SK-MEL-5 (cell line): Measurements from ENCODE around the gene FBXL17. TPM values are rescaled to one million over a fixed set of nuclear protein-coding genes. Genes with fewer than 3 reads are reported as not detected.

ENCODE experiments used
- DNase-seq: peaks from one replicate; pipeline ENCODE4 v3.0.0-alpha.2; 2016; ENCODE audit warnings: low read depth, low spot score
- in situ Hi-C: cut with HindIII; loops from 2 replicates; pipeline ENCODE4 v1.10.0; 2016; ENCODE audit warnings: low sequenced_read_pairs, high pct_unique_total_duplicates, low pct_unique_long_range_greater_than_20kb
- total RNA-seq: library from RNA; depleted of rRNA; stranded (reverse); fragments of >200 nt; shearing (Covaris generic); gene quantifications from 2 replicates; pipeline ENCODE4 v1.2.3, GENCODE V29; 2014

FBXL17 gene
- total RNA-seq, 1 experiment from 2014 or later = 10.0 TPM

DNA sequence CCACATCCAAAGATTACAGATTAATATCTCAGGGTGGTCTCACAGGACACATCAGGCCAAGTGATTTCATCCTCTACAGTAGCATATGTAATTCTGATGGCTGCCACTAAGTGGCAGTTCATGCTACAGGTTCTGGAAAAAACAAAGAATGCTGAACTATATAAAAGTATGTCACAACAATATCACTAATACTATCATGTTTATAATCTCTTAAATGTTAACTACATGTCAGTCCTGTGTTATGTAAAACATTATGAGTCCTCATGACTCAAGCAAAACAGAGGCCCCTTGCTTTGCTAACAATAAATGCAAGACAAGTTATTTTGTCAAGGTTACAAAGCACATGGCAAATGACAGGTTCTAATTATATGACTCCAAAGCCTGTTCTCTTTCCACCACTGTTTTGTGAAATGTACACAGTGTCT is 233.2 kb downstream of the FBXL17 start:
- in situ Hi-C loops = no loop called here
- peak; percentile 48 for DNase-seq

GRCh38 chr5:108146222-108146621 is 235.7 kb downstream of the FBXL17 start:
- DNase-seq = no peak
- in situ Hi-C loops = no loop called here

DNA sequence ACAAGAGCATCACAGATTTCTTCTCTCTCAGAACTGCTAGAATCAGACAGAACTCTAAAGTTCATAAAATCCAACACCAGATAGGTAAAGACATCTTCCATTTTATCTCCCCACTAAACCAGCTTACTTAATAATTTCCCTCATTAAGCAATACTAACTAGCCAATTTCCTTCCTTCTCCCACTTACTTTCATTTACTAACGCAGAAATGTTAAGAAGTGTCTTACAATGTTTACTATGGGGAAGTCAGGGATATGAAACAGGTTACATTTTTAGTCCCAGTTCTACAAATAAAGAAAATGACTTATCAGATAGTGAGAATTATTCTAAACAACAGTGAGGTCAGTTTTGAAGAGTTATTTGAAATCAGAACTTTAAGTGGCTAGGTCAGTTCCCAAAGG is 236.5 kb downstream of the FBXL17 start:
- no peak for DNase-seq
- in situ Hi-C loops = no loop called here

GRCh38 chr5:108144332-108144731 is 237.6 kb downstream of the FBXL17 start:
- in situ Hi-C loops = no loop called here

DNA sequence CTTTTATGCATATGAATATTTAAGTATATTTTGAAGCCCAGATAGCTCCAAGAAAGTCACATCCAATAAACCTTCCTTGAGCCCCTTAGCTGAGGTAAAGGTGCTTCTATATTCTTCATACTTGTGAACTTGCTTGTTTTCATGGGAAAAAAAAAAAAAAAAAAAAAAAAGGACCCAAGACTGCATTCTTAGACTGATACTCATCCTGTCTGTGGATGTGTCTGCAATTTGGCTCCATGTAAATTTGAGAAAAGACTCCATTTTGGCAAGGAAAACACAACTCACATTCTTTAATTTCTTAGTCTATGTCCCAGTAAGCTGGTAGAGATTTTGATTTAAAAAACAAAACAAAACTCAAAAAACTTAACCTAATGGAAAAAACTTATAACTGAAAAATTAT is 238.3 kb downstream of the FBXL17 start:
- no peak for DNase-seq

More at GRCh38 chr5:108144332-108144731, 237.6 kb downstream of the FBXL17 start:
- DNase-seq = no peak

GRCh38 chr5:108141676-108142075 is 240.2 kb downstream of the FBXL17 start:
- DNase-seq = no peak
- in situ Hi-C loops = no loop called here

More for the DNA sequence above, 238.3 kb downstream of the FBXL17 start:
- in situ Hi-C loops = no loop called here

DNA sequence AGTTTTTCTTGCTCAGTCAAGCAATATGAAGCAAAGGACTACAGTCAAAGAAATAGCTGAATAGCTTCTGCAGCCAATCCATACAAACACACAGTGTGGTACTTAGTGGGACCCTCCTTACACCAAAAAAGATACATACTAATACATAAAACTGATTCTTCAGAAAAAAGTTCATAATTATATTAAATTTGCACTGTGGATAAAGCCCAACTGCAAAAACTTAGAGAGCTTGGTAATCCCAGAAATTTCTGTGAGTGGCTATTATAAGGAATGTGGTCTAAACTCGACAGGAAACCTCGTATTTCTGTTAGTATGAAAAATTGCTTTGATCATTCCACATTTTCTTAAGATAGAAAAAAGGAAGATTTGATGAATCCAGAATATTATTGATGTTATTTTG is 245.4 kb downstream of the FBXL17 start:
- in situ Hi-C loops = no loop called here
- no peak for DNase-seq

DNA sequence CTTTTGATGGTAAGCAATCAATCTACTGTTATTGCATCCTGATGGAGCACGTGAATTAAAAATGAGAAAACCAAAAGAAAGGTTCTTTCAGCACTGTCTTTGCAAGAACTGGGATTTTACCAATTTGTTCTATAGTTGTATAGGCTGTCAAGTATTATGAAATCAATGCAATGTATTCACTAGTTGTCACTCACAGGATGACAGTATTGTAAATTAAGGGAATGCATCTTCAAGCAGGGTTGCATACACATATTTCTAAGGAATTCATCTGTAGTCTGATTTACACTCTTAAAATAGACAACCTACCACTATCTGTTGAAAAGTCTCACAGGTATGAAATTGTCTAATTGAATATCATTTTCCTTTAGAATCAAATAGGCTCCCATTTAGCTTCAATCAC is 252.8 kb downstream of the FBXL17 start:
- in situ Hi-C loops = no loop called here
- DNase-seq = no peak

- no peak for DNase-seq
- in situ Hi-C loops = no loop called here
These were observed 256.0 kb downstream of the FBXL17 start for GRCh38 chr5:108125771-108126511.

DNA sequence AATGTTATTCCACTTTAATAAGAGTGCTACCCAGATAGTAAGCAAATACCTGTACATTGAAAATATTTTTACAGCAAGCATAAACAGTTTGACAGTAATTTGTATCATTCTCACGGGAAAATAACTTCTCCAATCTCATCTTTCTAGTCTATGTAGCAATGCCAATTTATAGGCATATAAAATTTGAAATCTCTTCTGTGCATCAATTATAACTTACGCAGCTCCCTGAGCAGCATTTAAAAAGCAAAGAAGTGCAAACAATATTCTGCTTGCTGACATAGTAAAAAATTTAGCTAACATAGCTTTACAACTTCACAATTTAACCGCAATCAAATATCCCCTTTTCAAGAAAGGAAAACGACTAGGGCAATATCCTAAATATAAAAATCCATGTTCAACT is 257.3 kb downstream of the FBXL17 start:
- no peak for DNase-seq
- in situ Hi-C loops = no loop called here

- DNase-seq = no peak
- in situ Hi-C loops = no loop called here
These were observed 259.2 kb downstream of the FBXL17 start for GRCh38 chr5:108122702-108123101.

GRCh38 chr5:108118813-108119514 is 262.9 kb downstream of the FBXL17 start:
- in situ Hi-C loops = no loop called here
- no peak for DNase-seq

DNA sequence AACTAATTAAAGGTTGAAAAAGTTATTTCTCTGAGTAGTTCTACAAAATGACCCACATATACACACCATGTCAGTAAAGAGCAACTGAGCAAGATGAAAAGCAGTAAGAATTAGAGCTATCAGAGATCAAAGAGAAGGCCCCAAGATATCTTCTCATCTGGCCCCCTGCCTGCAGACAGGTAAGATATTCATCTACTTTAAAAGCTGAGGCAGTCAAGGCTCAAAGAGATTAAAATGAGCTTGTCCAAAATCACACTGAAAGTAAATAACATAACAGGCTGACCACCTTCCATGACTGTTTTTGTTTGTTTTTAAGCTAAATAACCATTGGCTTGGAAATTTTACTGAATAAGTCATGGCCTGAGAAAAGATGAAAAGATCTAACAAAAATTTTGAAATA is 266.2 kb downstream of the FBXL17 start:
- DNase-seq = no peak
- in situ Hi-C loops = no loop called here

GRCh38 chr5:108113950-108114349 is 267.9 kb downstream of the FBXL17 start:
- no peak for DNase-seq
- in situ Hi-C loops = no loop called here

DNA sequence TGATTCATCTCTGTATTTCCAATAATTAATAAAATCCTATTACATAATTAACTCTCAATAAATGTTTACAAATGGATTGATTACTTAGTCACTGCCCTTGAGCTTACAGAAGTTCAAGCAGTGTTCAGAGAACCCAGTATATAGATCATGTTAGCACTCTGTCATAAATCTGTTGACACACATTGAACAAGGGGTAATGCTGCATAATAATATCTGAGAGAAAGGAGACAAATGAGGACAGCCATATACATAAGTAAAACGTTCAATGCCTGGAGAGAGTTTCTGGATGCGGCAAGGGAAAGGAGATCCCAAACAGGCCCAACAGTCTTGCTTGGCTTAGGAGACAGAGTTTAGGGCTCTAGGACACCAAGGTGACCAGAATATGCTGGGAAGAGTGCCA is 270.2 kb downstream of the FBXL17 start:
- in situ Hi-C loops = no loop called here
- DNase-seq = no peak

GRCh38 chr5:108109059-108109458 is 272.8 kb downstream of the FBXL17 start:
- DNase-seq = no peak
- in situ Hi-C loops = no loop called here

- in situ Hi-C loops = no loop called here
- no peak for DNase-seq
These were observed 277.4 kb downstream of the FBXL17 start for GRCh38 chr5:108104448-108104847.

DNA sequence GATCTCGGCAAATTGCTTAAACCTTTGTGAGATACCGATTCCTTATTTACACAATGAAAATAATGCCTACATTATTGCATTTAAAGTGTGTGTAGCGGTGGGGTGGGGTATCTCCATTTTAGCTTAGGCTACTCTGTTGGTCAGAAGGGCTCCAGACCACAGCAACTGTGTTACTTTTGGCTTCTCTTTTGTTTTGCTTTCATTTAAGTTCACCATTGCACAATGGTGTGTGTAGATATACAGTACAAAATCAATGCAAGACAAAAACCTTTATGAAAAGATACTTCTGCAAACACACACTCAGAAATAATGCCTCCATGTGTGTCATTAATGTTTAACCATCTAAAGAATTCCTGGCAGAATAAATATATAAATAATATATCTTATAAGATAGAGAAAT is 279.4 kb downstream of the FBXL17 start:
- DNase-seq = no peak
- in situ Hi-C loops = no loop called here

GRCh38 chr5:108101821-108102220 is 280.1 kb downstream of the FBXL17 start:
- DNase-seq = no peak
- in situ Hi-C loops = no loop called here
